CD4-positive, alpha-beta T cell (primary cell): Measurements from ENCODE around the gene VGF. TPM values are rescaled to one million over a fixed set of nuclear protein-coding genes. Genes with fewer than 3 reads are reported as not detected.
"Not testable (repeated sequence)": the region's sequence is repeated elsewhere in the genome, so short reads cannot be mapped to it uniquely, and the experiment has no call there.

Experiments used
- ATAC-seq: fragments of 200-7000 bp; cut with Tn5 transposase; one replicate; pipeline ENCODE4 v1.10.0; 2022; ENCODE audit warnings: mild to moderate bottlenecking; ENCODE audit not compliant: poor library complexity
- CTCF ChIA-PET: fragments of 350-600 bp; sonication (Branson Sonifier 250); formaldehyde crosslinking; loops from one replicate; lab custom pipeline; 2021; ENCODE audit warnings: antibody characterized with exemption, inconsistent platforms; lab: Charles Lee
- POLR2A ChIA-PET: fragments of 350-600 bp; sonication (Branson Sonifier 250); formaldehyde crosslinking; loops from one replicate; lab custom pipeline; 2021; ENCODE audit warnings: antibody characterized with exemption, inconsistent platforms; lab: Charles Lee
- DNase-seq, 14 experiments: peaks; one replicate each; pipeline ENCODE4 v3.0.0-alpha.2; 2013 to 2020; ENCODE audit warnings: mixed read lengths in 2 of 14
- H3K27ac ChIP-seq, 2 donors: one replicate each; pipeline versions ENCODE4 v1.5.1 to v1.7.0; 2013; ENCODE audit warnings: low read length in 2 of 2, low read depth in 1 of 2, mild to moderate bottlenecking in 1 of 2
- H3K27me3 ChIP-seq, 2 experiments: 1 replicate in 1 of 2; 2 replicates in 1 of 2; pipeline versions ENCODE4 v1.6.1 to v1.7.0; 2013; ENCODE audit warnings: low read length in 2 of 2, control low read depth in 1 of 2, mild to moderate bottlenecking in 1 of 2, moderate library complexity in 1 of 2; ENCODE audit not compliant: insufficient read depth in 2 of 2, control insufficient read depth in 1 of 2
- H3K36me3 ChIP-seq: one replicate; pipeline ENCODE4 v1.6.1; 2013; ENCODE audit warnings: low read length, control low read depth; ENCODE audit not compliant: insufficient read depth
- H3K4me1 ChIP-seq: one replicate; pipeline ENCODE4 v1.6.1; 2013; ENCODE audit warnings: low read length, control low read depth; ENCODE audit not compliant: insufficient read depth
- H3K4me3 ChIP-seq: one replicate; pipeline ENCODE4 v1.5.1; 2013; ENCODE audit warnings: mild to moderate bottlenecking, low read length, moderate library complexity
- H3K9me3 ChIP-seq, 2 experiments: 1 replicate in 1 of 2; 2 replicates in 1 of 2; pipeline versions ENCODE4 v1.6.1 to v1.7.0; 2013; ENCODE audit warnings: low read length in 2 of 2, mild to moderate bottlenecking in 2 of 2, control low read depth in 1 of 2, moderate library complexity in 1 of 2; ENCODE audit not compliant: control insufficient read depth in 1 of 2, insufficient read depth in 1 of 2
- H3K27ac Mint-ChIP-seq: one replicate; pipeline ENCODE4 v1.8.0; 2020; ENCODE audit warnings: mixed read lengths
- H3K27me3 Mint-ChIP-seq: one replicate; pipeline ENCODE4 v1.8.0; 2021; ENCODE audit warnings: mixed read lengths
- H3K36me3 Mint-ChIP-seq: one replicate; pipeline ENCODE4 v1.8.0; 2021; ENCODE audit warnings: low read depth, mixed read lengths
- H3K4me1 Mint-ChIP-seq: one replicate; pipeline ENCODE4 v1.8.0; 2021; ENCODE audit warnings: low read depth, mixed read lengths
- H3K4me3 Mint-ChIP-seq: one replicate; pipeline ENCODE4 v1.8.0; 2020; ENCODE audit warnings: mild to moderate bottlenecking, mixed read lengths
- H3K9me3 Mint-ChIP-seq: one replicate; pipeline ENCODE4 v1.8.0; 2020; ENCODE audit warnings: mixed read lengths
- intact Hi-C, 2 experiments: fragments of 100-400 bp; cut with DNase I in 1 of 2; cut with micrococcal nuclease in 1 of 2; formaldehyde crosslinking; loops; one replicate each; pipeline versions ENCODE4 v1.15.1 to v1.9.0; 2023 to 2025; cut with DNase I, micrococcal nuclease
- total RNA-seq, 174 experiments: library from RNA in 2 of 174; stranded (reverse) in 2 of 174; gene quantifications; one replicate each; pipeline ENCODE4 v1.2.3 and lab custom pipeline; 2021 to 2026
- TF ChIP-seq, protein P1 (sequence below): fragments of 200-600 bp; IDR thresholded peaks from one replicate; pipeline ENCODE4 v1.8.0; 2022; ENCODE audit warnings: antibody characterized with exemption, mild to moderate bottlenecking

Gene VGF
- total RNA-seq, 2 experiments from 2014 or later = not detected

DNA sequence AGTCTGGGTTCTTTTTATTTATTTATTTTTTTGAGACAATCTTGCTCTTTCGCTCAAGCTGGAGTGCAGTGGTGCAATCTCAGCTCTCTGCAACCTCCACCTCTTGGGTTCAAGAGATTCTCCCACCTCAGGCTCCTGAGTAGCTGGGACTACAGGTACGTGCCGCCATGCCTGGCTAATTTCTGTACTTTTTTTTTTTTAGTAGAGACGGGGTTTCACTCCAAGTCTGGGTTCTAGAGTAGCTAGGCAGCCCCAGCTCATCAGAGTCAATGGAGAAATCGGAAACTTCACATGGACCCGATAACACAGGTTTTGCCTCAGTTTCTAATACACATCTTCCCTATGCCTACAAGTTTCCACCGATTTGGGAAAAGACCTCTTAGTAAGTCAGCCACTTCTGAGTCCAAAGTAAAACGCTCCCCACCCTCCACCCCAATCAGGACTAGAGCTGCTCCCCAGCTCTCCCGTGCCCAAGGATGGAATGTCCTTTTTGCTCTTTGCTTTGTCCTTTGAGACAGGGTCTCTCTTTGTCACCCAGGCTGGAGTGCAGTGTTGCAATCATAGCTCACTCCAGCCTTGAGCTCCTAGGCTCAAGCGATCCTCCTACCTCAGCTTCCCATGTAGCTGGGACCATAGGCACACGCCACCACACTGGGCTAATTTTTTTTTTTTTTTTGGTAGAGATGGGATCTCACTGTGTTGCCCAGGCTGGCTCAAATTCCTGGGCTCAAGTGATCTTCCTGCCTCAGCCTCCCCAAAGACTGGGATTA is 42.3 kb downstream of the VGF start:
- ChIA-PET CTCF (interaction anchor here (1.5 kb wide), 1 partner anchor 21 kb away, joined by 6 read pairs; no protein-coding TSS in a partner anchor), POLR2A (interaction anchor here (0.7 kb wide), 1 partner anchor 71 kb away, joined by 5 read pairs; no protein-coding TSS in a partner anchor)
- Histone ChIP-seq H3K4me1 (peaks cover 32% of the 10 kb centered on the region), H3K27me3 (peaks cover 37 to 41% of the 10 kb centered on the region in 2 experiments), H3K36me3 (no peaks in the 10 kb centered on the region), H3K4me3 (no peak overlapping the region), H3K27ac (no peak overlapping the region), H3K9me3 (no peaks in the 10 kb centered on the region)
- Mint-ChIP-seq H3K27me3 (peaks cover 79% of the 10 kb centered on the region), H3K4me1 (peaks cover 25% of the 10 kb centered on the region), H3K27ac (no peak overlapping the region), H3K9me3 (no peaks in the 10 kb centered on the region), H3K36me3 (no peaks in the 10 kb centered on the region), H3K4me3 (no peak overlapping the region)
- TF ChIP-seq, protein P1, sequence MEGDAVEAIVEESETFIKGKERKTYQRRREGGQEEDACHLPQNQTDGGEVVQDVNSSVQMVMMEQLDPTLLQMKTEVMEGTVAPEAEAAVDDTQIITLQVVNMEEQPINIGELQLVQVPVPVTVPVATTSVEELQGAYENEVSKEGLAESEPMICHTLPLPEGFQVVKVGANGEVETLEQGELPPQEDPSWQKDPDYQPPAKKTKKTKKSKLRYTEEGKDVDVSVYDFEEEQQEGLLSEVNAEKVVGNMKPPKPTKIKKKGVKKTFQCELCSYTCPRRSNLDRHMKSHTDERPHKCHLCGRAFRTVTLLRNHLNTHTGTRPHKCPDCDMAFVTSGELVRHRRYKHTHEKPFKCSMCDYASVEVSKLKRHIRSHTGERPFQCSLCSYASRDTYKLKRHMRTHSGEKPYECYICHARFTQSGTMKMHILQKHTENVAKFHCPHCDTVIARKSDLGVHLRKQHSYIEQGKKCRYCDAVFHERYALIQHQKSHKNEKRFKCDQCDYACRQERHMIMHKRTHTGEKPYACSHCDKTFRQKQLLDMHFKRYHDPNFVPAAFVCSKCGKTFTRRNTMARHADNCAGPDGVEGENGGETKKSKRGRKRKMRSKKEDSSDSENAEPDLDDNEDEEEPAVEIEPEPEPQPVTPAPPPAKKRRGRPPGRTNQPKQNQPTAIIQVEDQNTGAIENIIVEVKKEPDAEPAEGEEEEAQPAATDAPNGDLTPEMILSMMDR = no peak
- intact Hi-C loops = no loop called here
- DNase-seq = no peak
- no peak for ATAC-seq

DNA sequence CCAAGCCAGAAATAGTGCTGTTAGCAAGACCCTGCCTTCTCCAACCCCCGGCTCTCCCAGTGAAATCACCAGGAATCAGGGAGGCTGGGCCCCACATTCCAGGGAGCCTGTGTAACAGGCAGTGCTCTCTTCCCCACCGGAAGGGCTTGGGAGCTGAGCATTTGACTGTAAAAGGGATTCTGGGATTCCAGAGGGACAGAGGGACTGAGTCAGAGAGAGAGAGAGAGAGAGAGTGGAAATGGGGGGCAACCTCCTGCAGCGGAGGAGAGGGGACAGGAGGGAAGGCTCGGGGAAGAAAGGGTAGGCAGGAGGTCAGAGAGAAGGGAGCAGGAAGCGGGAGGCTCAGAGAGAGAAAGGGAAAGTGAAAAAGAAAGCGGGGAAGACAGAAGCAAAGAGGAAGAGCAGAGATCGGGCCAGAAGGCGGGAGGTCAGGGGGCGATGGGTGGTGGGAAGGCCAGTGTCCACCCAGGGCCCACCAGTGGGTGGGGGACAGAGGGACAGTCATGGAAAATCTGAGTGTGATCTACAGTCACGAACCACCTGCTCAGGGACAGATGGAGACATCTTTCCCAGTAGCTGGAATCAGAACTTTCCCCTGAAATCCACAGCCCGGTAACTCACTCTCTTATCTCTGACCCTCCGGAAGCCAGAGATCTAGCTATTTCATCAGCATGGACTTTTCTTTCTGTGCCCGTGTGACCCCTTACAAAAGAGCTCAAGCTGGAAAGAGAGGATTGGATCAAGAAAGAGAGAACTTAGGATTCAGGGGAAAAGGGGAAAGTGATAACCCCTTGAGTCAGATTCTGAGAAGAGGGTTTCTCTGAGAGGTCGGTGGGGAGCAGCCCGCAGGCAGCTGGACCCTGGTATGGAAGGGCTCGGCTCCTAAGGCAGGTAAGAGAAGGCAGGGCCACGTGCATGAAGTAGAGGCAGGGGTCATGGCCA is 43.1 kb downstream of the VGF start:
- Histone ChIP-seq H3K27me3 (peaks cover 36 to 37% of the 10 kb centered on the region in 2 experiments), H3K9me3 (no peaks in the 10 kb centered on the region), H3K27ac (no peak overlapping the region), H3K36me3 (no peaks in the 10 kb centered on the region), H3K4me3 (no peak overlapping the region), H3K4me1 (peaks cover 28% of the 10 kb centered on the region)
- no peak for DNase-seq
- Mint-ChIP-seq H3K27me3 (peaks cover 71% of the 10 kb centered on the region), H3K4me3 (no peak overlapping the region), H3K27ac (no peak overlapping the region), H3K9me3 (no peaks in the 10 kb centered on the region), H3K4me1 (peaks cover 22% of the 10 kb centered on the region), H3K36me3 (no peaks in the 10 kb centered on the region)
- ChIA-PET CTCF (no interaction called here), POLR2A (no interaction called here)
- ATAC-seq = no peak
- TF ChIP-seq, protein P1 = no peak
- intact Hi-C loops = no loop called here

DNA sequence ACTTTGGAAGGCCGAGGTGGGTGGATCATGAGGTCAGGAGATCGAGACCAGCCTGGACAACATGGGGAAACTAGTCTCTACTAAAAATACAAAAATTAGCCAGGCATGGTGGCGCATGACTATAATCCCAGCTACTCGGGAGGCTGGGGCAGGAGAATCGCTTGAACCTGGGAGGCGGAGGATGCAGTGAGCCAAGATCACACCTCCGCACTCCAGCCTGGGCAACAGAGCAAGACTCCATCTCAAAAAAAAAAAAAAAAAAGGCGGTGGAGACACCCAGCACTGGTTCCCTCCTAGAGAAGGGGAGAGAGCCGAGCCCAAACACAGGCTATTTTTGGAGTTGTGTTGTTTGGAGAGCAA is 43.8 kb downstream of the VGF start:
- Histone ChIP-seq H3K4me1 (peaks cover 22% of the 10 kb centered on the region), H3K27me3 (peaks cover 29 to 32% of the 10 kb centered on the region in 2 experiments)
- H3K27ac Mint-ChIP-seq, H3K4me3 ChIP-seq, DNase-seq, intact Hi-C loops, ATAC-seq, CTCF ChIA-PET, H3K27ac ChIP-seq, H3K36me3 Mint-ChIP-seq, H3K36me3 ChIP-seq, H3K9me3 Mint-ChIP-seq, H3K9me3 ChIP-seq, H3K4me3 Mint-ChIP-seq, POLR2A ChIA-PET: not testable (repeated sequence)
- Mint-ChIP-seq H3K4me1 (peaks cover 15% of the 10 kb centered on the region), H3K27me3 (peaks cover 65% of the 10 kb centered on the region)
